NB4 (cell line): ENCODE results near the gene NOL6.

Source experiments
- DNase-seq: peaks from one replicate; pipeline ENCODE4 v3.0.0; 2010; ENCODE audit warnings: low read depth
- H3K4me3 ChIP-seq: one replicate; pipeline ENCODE4 v1.5.1; 2011; ENCODE audit warnings: mild to moderate bottlenecking, low read depth, low read length, moderate library complexity
- CTCF ChIP-seq: IDR thresholded peaks from one replicate; pipeline ENCODE4 v1.5.1; 2012; ENCODE audit warnings: low read depth, low read length
- MYC ChIP-seq: IDR thresholded peaks from 2 replicates; pipeline ENCODE4 v1.6.1; 2011; ENCODE audit warnings: low read depth, low read length
- POLR2A ChIP-seq: IDR thresholded peaks from 2 replicates; pipeline ENCODE4 v1.6.1; 2011; ENCODE audit warnings: mild to moderate bottlenecking; ENCODE audit not compliant: insufficient read length; ENCODE audit errors: extremely low read depth
- TF ChIP-seq, protein P1 (sequence below): IDR thresholded peaks from 2 replicates; pipeline ENCODE4 v1.6.1; 2011; ENCODE audit warnings: low read depth, low read length

Gene NOL6

DNA sequence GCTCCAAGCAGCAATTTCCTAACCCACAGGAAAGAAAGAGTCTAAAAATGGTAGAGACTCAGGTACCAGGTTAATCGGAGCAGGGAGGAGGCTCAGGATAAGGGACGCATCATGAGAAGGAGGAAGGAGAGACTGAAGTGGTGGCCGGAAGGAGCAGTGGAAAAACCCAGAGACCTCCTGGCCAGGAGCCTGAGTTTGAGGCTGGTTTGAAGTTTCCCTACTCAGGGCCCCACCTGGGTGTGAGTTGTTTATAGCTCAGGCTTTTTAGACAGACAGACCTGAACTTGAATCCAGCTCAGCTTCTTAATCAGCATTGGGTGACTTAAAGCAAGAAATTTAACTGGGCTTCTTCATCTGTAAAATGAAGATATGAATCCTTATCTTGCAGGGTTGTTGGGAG is 59.5 kb downstream of the NOL6 start:
- no peak for DNase-seq
- no peak for TF ChIP-seq MYC
- TF ChIP-seq CTCF, result no peak
- no peak for TF ChIP-seq POLR2A
- TF ChIP-seq, protein P1, sequence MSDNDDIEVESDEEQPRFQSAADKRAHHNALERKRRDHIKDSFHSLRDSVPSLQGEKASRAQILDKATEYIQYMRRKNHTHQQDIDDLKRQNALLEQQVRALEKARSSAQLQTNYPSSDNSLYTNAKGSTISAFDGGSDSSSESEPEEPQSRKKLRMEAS, result no peak
- H3K4me3 ChIP-seq, result no peak overlapping the region
